GM18508 (cell line): ENCODE data around the gene VTI1A.
"Not testable (repeated sequence)": the region's sequence is repeated elsewhere in the genome, so short reads cannot be mapped to it uniquely, and the experiment has no call there.

Experiments used
- ATAC-seq: cut with Tn5 transposase; IDR thresholded peaks from one replicate; pipeline ENCODE4 v1.9.1; 2021; ENCODE audit warnings: moderate number of reproducible peaks; ENCODE audit not compliant: insufficient read depth, unreplicated experiment

Gene VTI1A

GRCh38 chr10:112708461-112708860, 261.4 kb downstream of the VTI1A start:
- no peak for ATAC-seq

- no peak for ATAC-seq
Measured at GRCh38 chr10:112710528-112710927, 263.5 kb downstream of the VTI1A start.

GRCh38 chr10:112711366-112711765, 264.4 kb downstream of the VTI1A start:
- ATAC-seq, result no peak

- ATAC-seq, result no peak
Measured at GRCh38 chr10:112712536-112712935, 265.5 kb downstream of the VTI1A start.

- ATAC-seq, result no peak
Measured at GRCh38 chr10:112713411-112713810, 266.4 kb downstream of the VTI1A start.

- ATAC-seq, result no peak
Measured at GRCh38 chr10:112715581-112715980, 268.6 kb downstream of the VTI1A start.

- no peak for ATAC-seq
Measured at GRCh38 chr10:112716076-112716475, 269.1 kb downstream of the VTI1A start.

- no peak for ATAC-seq
Measured at GRCh38 chr10:112716924-112717413, 270.0 kb downstream of the VTI1A start.

GRCh38 chr10:112720178-112720577, 273.2 kb downstream of the VTI1A start:
- no peak for ATAC-seq

- peak; percentile 63 for ATAC-seq
Measured at GRCh38 chr10:112721080-112721698, 274.2 kb downstream of the VTI1A start.

GRCh38 chr10:112722758-112723157, 275.7 kb downstream of the VTI1A start:
- no peak for ATAC-seq

GRCh38 chr10:112723876-112724275, 276.9 kb downstream of the VTI1A start:
- no peak for ATAC-seq

GRCh38 chr10:112724404-112724991, 277.5 kb downstream of the VTI1A start:
- no peak for ATAC-seq

- ATAC-seq, result no peak
Measured at GRCh38 chr10:112728118-112728883, 281.3 kb downstream of the VTI1A start.

- ATAC-seq, result no peak
Measured at GRCh38 chr10:112728997-112729396, 282.0 kb downstream of the VTI1A start.

GRCh38 chr10:112731450-112731849, 284.4 kb downstream of the VTI1A start:
- ATAC-seq, result not testable (repeated sequence)

- ATAC-seq, result no peak
Measured at GRCh38 chr10:112732277-112732921, 285.4 kb downstream of the VTI1A start.

- no peak for ATAC-seq
Measured at GRCh38 chr10:112735041-112735695, 288.2 kb downstream of the VTI1A start.

- ATAC-seq, result no peak
Measured at GRCh38 chr10:112738606-112739591, 291.9 kb downstream of the VTI1A start.
